GM12878 (cell line): ENCODE results near the gene PARP1. TPM values are rescaled to one million over a fixed set of nuclear protein-coding genes. Genes with fewer than 3 reads are reported as not detected.
"Not testable (repeated sequence)": the region's sequence is repeated elsewhere in the genome, so short reads cannot be mapped to it uniquely, and the experiment has no call there.

Experiments used
- ATAC-seq: fragments of 200-7000 bp; cut with Tn5 transposase; 3 replicates; pipeline ENCODE4 v1.9.1; 2020; ENCODE audit warnings: mild to moderate bottlenecking, moderate library complexity
- BruUV-seq: library from RNA; stranded (reverse); fragments of 400-500 nt; replicated peaks from 2 replicates; lab custom pipeline; 2021; lab: Mats Ljungman, UMichigan
- CTCF ChIA-PET: fragments of 300-600 bp; sonication (Branson Sonifier 250); formaldehyde crosslinking; extraction: SDS; loops from one replicate; lab custom pipeline; 2021; ENCODE audit warnings: inconsistent platforms; lab: Yijun Ruan, JAX
- POLR2A ChIA-PET: fragments of 350-600 bp; formaldehyde crosslinking; extraction: SDS; loops from one replicate; lab custom pipeline; 2021; ENCODE audit warnings: inconsistent platforms; lab: Charles Lee
- RAD21 ChIA-PET: fragments of 300-600 bp; sonication (Branson Sonifier 250); formaldehyde crosslinking; loops from one replicate; lab custom pipeline; 2023; ENCODE audit warnings: antibody characterized with exemption; ENCODE audit not compliant: unreplicated experiment; lab: Charles Lee
- SMC1A ChIA-PET: fragments of 300-600 bp; sonication (Branson Sonifier 250); formaldehyde crosslinking; loops from one replicate; lab custom pipeline; 2023; ENCODE audit not compliant: unreplicated experiment, uncharacterized antibody; lab: Charles Lee
- DNase-seq: peaks from one replicate; pipeline ENCODE4 v3.0.0-alpha.2; 2011; ENCODE audit warnings: low read depth, low spot score
- FAIRE-seq: peaks from 3 replicates; lab custom pipeline; 2011; peaks lifted over from hg19 to GRCh38; lab: Jason Lieb, UNC
- H2AFZ ChIP-seq: 2 replicates; pipeline ENCODE4 v1.6.0; 2011; ENCODE audit warnings: low read depth, low read length, control low read depth; ENCODE audit not compliant: control insufficient read depth
- H3K27ac ChIP-seq: 2 replicates; pipeline ENCODE4 v1.5.1; 2011; ENCODE audit warnings: control low read depth; ENCODE audit not compliant: control insufficient read depth, insufficient read depth
- H3K27me3 ChIP-seq, 2 experiments: replicated peaks in 1 of 2; 2 replicates each; pipeline versions ENCODE4 v1.6.0 to v1.6.1; 2011; ENCODE audit warnings: low read length in 1 of 2; ENCODE audit not compliant: control insufficient read depth in 2 of 2, insufficient read depth in 2 of 2
- H3K36me3 ChIP-seq, 2 experiments: 2 replicates each; pipeline ENCODE4 v1.5.1; 2011; ENCODE audit warnings: low read length in 1 of 2; ENCODE audit not compliant: control insufficient read depth in 2 of 2, insufficient read depth in 2 of 2
- H3K4me1 ChIP-seq: 2 replicates; pipeline ENCODE4 v1.6.1; 2011; ENCODE audit warnings: mild to moderate bottlenecking, low read length, moderate library complexity, mixed read lengths; ENCODE audit not compliant: control insufficient read depth, insufficient read depth
- H3K4me2 ChIP-seq: 2 replicates; pipeline ENCODE4 v1.6.0; 2011; ENCODE audit warnings: control low read depth; ENCODE audit not compliant: control insufficient read depth, insufficient read depth
- H3K4me3 ChIP-seq: fragments of 200-600 bp; sonication (generic); 2 replicates; pipeline ENCODE4 v1.5.1; 2016
- H3K79me2 ChIP-seq: 2 replicates; pipeline ENCODE4 v1.6.0; 2011; ENCODE audit warnings: low read length; ENCODE audit not compliant: control insufficient read depth, insufficient read depth
- H3K9ac ChIP-seq: 2 replicates; pipeline ENCODE4 v1.8.0; 2011; ENCODE audit warnings: low read length, control low read depth, mixed read lengths; ENCODE audit not compliant: control insufficient read depth, insufficient read depth
- H3K9me3 ChIP-seq: replicated peaks from 3 replicates; pipeline ENCODE4 v1.5.1; 2011; ENCODE audit warnings: mild to moderate bottlenecking, low read length; ENCODE audit not compliant: control insufficient read depth, insufficient read depth
- H4K20me1 ChIP-seq: 2 replicates; pipeline ENCODE4 v1.6.0; 2011; ENCODE audit not compliant: control insufficient read depth, insufficient read depth
- CBFB ChIP-seq: IDR thresholded peaks from 2 replicates; pipeline ENCODE4 v1.6.1; 2016; ENCODE audit warnings: antibody characterized with exemption, low read depth
- CBX5 ChIP-seq: sonication (generic); IDR thresholded peaks from 2 replicates; pipeline ENCODE4 v1.6.1; 2016; ENCODE audit warnings: low read depth, moderate library complexity, mild to moderate bottlenecking, inconsistent platforms
- CREB1 ChIP-seq: IDR thresholded peaks from 2 replicates; pipeline ENCODE4 v1.6.1; 2012; ENCODE audit warnings: low read depth, mild to moderate bottlenecking, inconsistent platforms
- E2F8 ChIP-seq: fragments of 450-650 bp; IDR thresholded peaks from 2 replicates; pipeline ENCODE4 v1.6.1; 2018; ENCODE audit warnings: mild to moderate bottlenecking, low read depth, moderate library complexity; ENCODE audit not compliant: partially characterized antibody
- EP300 ChIP-seq, 2 experiments: fragments of 150-350 bp in 1 of 2; IDR thresholded peaks; 2 replicates each; pipeline ENCODE4 v1.6.1; 2011 to 2012; ENCODE audit warnings: low read depth in 2 of 2, low read length in 2 of 2, borderline replicate concordance in 1 of 2, improper control_type of control experiment in 1 of 2, inconsistent platforms in 1 of 2; ENCODE audit not compliant: control insufficient read depth in 1 of 2
- IRF5 ChIP-seq: fragments of 450-650 bp; IDR thresholded peaks from 2 replicates; pipeline ENCODE4 v1.6.1; 2017; ENCODE audit warnings: borderline replicate concordance
- MAX ChIP-seq: IDR thresholded peaks from 2 replicates; pipeline ENCODE4 v1.6.1; 2012; ENCODE audit warnings: low read depth, low read length, improper control_type of control experiment
- SMAD5 ChIP-seq: IDR thresholded peaks from 2 replicates; pipeline ENCODE4 v1.6.1; 2016; ENCODE audit warnings: antibody characterized with exemption, low read depth
- WGBS: methylation state at CpG from one replicate; pipeline ENCODE4 v1.1.6; 2016; ENCODE audit warnings: low lambda C conversion rate; ENCODE audit not compliant: insufficient replicate concordance, insufficient coverage; ENCODE audit errors: missing lambda C conversion rate; 5-methylcytosine and 5-hydroxymethylcytosine counted together
- in situ Hi-C: fragments of 300-500 bp; cut with MboI; formaldehyde crosslinking; loops from 9 replicates; pipeline ENCODE4 v1.14.3; 2018; ENCODE audit warnings: mixed read lengths
- intact Hi-C: fragments of 100-400 bp; cut with micrococcal nuclease; formaldehyde crosslinking; loops from one replicate; pipeline ENCODE4 v1.14.2; 2022; ENCODE audit not compliant: unreplicated experiment
- polyA plus RNA-seq, 11 experiments: library from polyadenylated mRNA; depleted of rRNA in 4 of 11; unstranded in 6 of 11; stranded (reverse) in 5 of 11; fragments of >200 nt; fragmentation: Nextera tagmentation in 4 of 11; fragmentation: Illumina TruSeq in 1 of 11; extraction: Ambion mirVana in 4 of 11; extraction: Trizol in 1 of 11; gene quantifications; 1 replicate in 1 of 11; 2 replicates in 10 of 11; pipeline versions ENCODE4 v1.2.1 to v1.2.3, GENCODE V29; 2011 to 2016; ENCODE audit warnings: inconsistent platforms in 2 of 11, missing spikeins in 2 of 11, low read depth in 1 of 11
- total RNA-seq, 4 experiments: library from RNA; depleted of rRNA in 3 of 4; stranded (reverse); fragments of >200 nt in 3 of 4; fragmentation: Illumina TruSeq in 1 of 4; extraction: Trizol in 1 of 4; gene quantifications; 2 replicates each; pipeline versions ENCODE4 v1.2.1 to v1.2.3, GENCODE V29; 2013 to 2021

The PARP1 gene
- total and polyA plus RNA-seq, 10 of the 15 experiments (the other 5 are each of a cell fraction or from before 2014, with no cell fraction given), result 113 to 287 (median 265) TPM

- in situ Hi-C loops, ATAC-seq, H3K9me3 ChIP-seq, POLR2A ChIA-PET, intact Hi-C loops, H4K20me1 ChIP-seq, DNase-seq, H3K27me3 ChIP-seq, FAIRE-seq, H3K36me3 ChIP-seq, H3K79me2 ChIP-seq, H3K9ac ChIP-seq, H2AFZ ChIP-seq, H3K27ac ChIP-seq, BruUV-seq: not testable (repeated sequence)
- H3K4me2 ChIP-seq, result peak overlapping the region; percentile 77; the same call in 1 of the 2 replicates
- 94% methylated on average over 16 of the region's 23 CpGs for WGBS
- peaks cover 16% of the 10 kb centered on the region for H3K4me1 ChIP-seq
- RAD21 ChIA-PET, result interaction anchor here (1.3 to 2.2 kb wide), 3 partner anchors 18 to 23 kb away, joined by 4 to 17 read pairs (median 6); partner anchors contain the start of gene PARP1
- SMC1A ChIA-PET, result interaction anchor here (1.0 to 2.4 kb wide), 2 partner anchors 18 to 119 kb away, joined by 3 to 15 read pairs; no protein-coding TSS in a partner anchor
- H3K4me3 ChIP-seq, result 0 out of 2 replicates have a peak overlapping the region, but pooled peaks have one; percentile 49
- CTCF ChIA-PET, result interaction anchor here (0.8 to 3.2 kb wide), 8 partner anchors 18 to 301 kb away, joined by 3 to 24 read pairs (median 11); partner anchors contain the start of gene PARP1
These were observed 18.5 kb upstream of the PARP1 start for GRCh38 chr1:226426395-226426794.

GRCh38 chr1:226425431-226426031 is 17.6 kb upstream of the PARP1 start:
- CTCF ChIA-PET, result interaction anchor here (0.6 to 3.2 kb wide), 23 partner anchors 9 to 400 kb away, joined by 3 to 24 read pairs (median 4); partner anchors contain the start of gene PARP1
- TF ChIP-seq CBFB (no peak; the same call in 1 of the 2 replicates), CREB1 (no peak), E2F8 (no peak), MAX (no peak), EP300 (IDR thresholded peaks at IDR 0.05; ENCODE audit: borderline replicate concordance in 1 of 2, control insufficient read depth in 1 of 2, low read depth in 2 of 2, low read length in 2 of 2) (no peak), IRF5 (no peak), CBX5 (peak; percentile 55; the same call in 1 of the 2 replicates), SMAD5 (no peak)

More at GRCh38 chr1:226425431-226426031, 17.6 kb upstream of the PARP1 start:
- peak overlapping the region; percentile 74 for H2AFZ ChIP-seq
- DNase-seq, result no peak
- ATAC-seq, result peak; percentile 79
- SMC1A ChIA-PET, result interaction anchor here (0.8 to 2.4 kb wide), 16 partner anchors 9 to 208 kb away, joined by 3 to 15 read pairs (median 4); partner anchors contain the start of gene MIXL1
- H3K4me1 ChIP-seq, result peaks cover 16% of the 10 kb centered on the region
- no peaks in the 10 kb centered on the region for H3K36me3 ChIP-seq
- H4K20me1 ChIP-seq, result no peaks in the 10 kb centered on the region
- RAD21 ChIA-PET, result interaction anchor here (0.9 to 2.2 kb wide), 10 partner anchors 8 to 400 kb away, joined by 3 to 17 read pairs (median 5); partner anchors contain the start of gene PARP1
- H3K9me3 ChIP-seq, result no peaks in the 10 kb centered on the region; the same call in 2 of the 3 replicates
- H3K27ac ChIP-seq, result peak overlapping the region; percentile 37; the same call in 1 of the 2 replicates
- H3K79me2 ChIP-seq, result no peaks in the 10 kb centered on the region
- FAIRE-seq, result no peak
- H3K4me2 ChIP-seq, result peak overlapping the region; percentile 77; the same call in 1 of the 2 replicates
- no peak overlapping the region for H3K9ac ChIP-seq
- no TSS peak for BruUV-seq
- WGBS, result 4% methylated on average over 24 of the region's 24 CpGs
- in situ Hi-C loops (no loop called here), intact Hi-C loops (loop anchor here (1.0 kb wide), 1 partner anchor 20 kb away; no protein-coding TSS in a partner anchor)
- no peaks in the 10 kb centered on the region for H3K27me3 ChIP-seq
- POLR2A ChIA-PET, result no interaction called here
- peak overlapping the region; percentile 60; the same call in 1 of the 2 replicates for H3K4me3 ChIP-seq
